Trophoblast cell (in vitro differentiated cells and primary cell): ENCODE results near the gene SMYD4.

Experiments
- DNase-seq, 2 donors: peaks; one replicate each; pipeline ENCODE4 v3.0.0-alpha.2; 2016
- H2AFZ ChIP-seq: 2 replicates; pipeline ENCODE4 v1.6.1; 2013; ENCODE audit warnings: low read length, moderate library complexity, mild to moderate bottlenecking; ENCODE audit not compliant: insufficient read depth, poor library complexity
- H2AK5ac ChIP-seq: 2 replicates; pipeline ENCODE4 v1.6.1; 2013; ENCODE audit warnings: mild to moderate bottlenecking, low read length
- H2BK120ac ChIP-seq: 2 replicates; pipeline ENCODE4 v1.6.1; 2013; ENCODE audit warnings: low read length, mild to moderate bottlenecking, moderate library complexity; ENCODE audit not compliant: insufficient read depth, poor library complexity
- H2BK12ac ChIP-seq: 2 replicates; pipeline ENCODE4 v1.6.1; 2013; ENCODE audit warnings: mild to moderate bottlenecking, low read length, moderate library complexity
- H2BK5ac ChIP-seq: 2 replicates; pipeline ENCODE4 v1.6.1; 2013; ENCODE audit warnings: low read length, low read depth, moderate library complexity, mild to moderate bottlenecking; ENCODE audit not compliant: poor library complexity
- H3K14ac ChIP-seq: 2 replicates; pipeline ENCODE4 v1.6.1; 2013; ENCODE audit warnings: mild to moderate bottlenecking, low read length
- H3K18ac ChIP-seq: 2 replicates; pipeline ENCODE4 v1.6.1; 2013; ENCODE audit warnings: mild to moderate bottlenecking, low read length
- H3K23ac ChIP-seq: 2 replicates; pipeline ENCODE4 v1.6.1; 2013; ENCODE audit warnings: low read length
- H3K27ac ChIP-seq: 2 replicates; pipeline ENCODE4 v1.5.1; 2013; ENCODE audit warnings: low read depth, mild to moderate bottlenecking, inconsistent platforms, low read length, moderate library complexity
- H3K27me3 ChIP-seq: 2 replicates; pipeline ENCODE4 v1.6.1; 2013; ENCODE audit warnings: inconsistent platforms, mild to moderate bottlenecking, low read length, moderate library complexity; ENCODE audit not compliant: insufficient read depth
- H3K36me3 ChIP-seq, 2 experiments: 1 replicate in 1 of 2; 2 replicates in 1 of 2; pipeline ENCODE4 v1.6.1; 2013; ENCODE audit warnings: low read length in 2 of 2, mild to moderate bottlenecking in 2 of 2, moderate library complexity in 1 of 2; ENCODE audit not compliant: insufficient read depth in 2 of 2, control insufficient read depth in 1 of 2
- H3K4ac ChIP-seq: 2 replicates; pipeline ENCODE4 v1.6.1; 2013; ENCODE audit warnings: low read depth, mild to moderate bottlenecking, low read length, moderate library complexity
- H3K4me1 ChIP-seq, 2 experiments: 1 replicate in 1 of 2; 2 replicates in 1 of 2; pipeline ENCODE4 v1.6.1; 2013; ENCODE audit warnings: low read length in 2 of 2, mild to moderate bottlenecking in 2 of 2, moderate library complexity in 1 of 2; ENCODE audit not compliant: insufficient read depth in 2 of 2, control insufficient read depth in 1 of 2
- H3K4me2 ChIP-seq: 2 replicates; pipeline ENCODE4 v1.6.1; 2013; ENCODE audit warnings: inconsistent platforms, mild to moderate bottlenecking, low read length, moderate library complexity
- H3K4me3 ChIP-seq: 2 replicates; pipeline ENCODE4 v1.5.1; 2013; ENCODE audit warnings: mild to moderate bottlenecking, low read depth, low read length, inconsistent platforms
- H3K79me1 ChIP-seq: one replicate; pipeline ENCODE4 v1.6.1; 2013; ENCODE audit warnings: low read length
- H3K79me2 ChIP-seq: 2 replicates; pipeline ENCODE4 v1.6.1; 2013; ENCODE audit warnings: low read length, mild to moderate bottlenecking; ENCODE audit not compliant: control insufficient read depth, insufficient read depth, poor library complexity
- H3K9ac ChIP-seq: 2 replicates; pipeline ENCODE4 v1.6.1; 2013; ENCODE audit warnings: mild to moderate bottlenecking, low read length
- H3K9me3 ChIP-seq: 2 replicates; pipeline ENCODE4 v1.6.1; 2013; ENCODE audit warnings: low read depth, mild to moderate bottlenecking, control low read depth, inconsistent platforms, low read length; ENCODE audit not compliant: insufficient read depth
- H4K12ac ChIP-seq: 2 replicates; pipeline ENCODE4 v1.6.1; 2013; ENCODE audit warnings: low read depth, mild to moderate bottlenecking, low read length, moderate library complexity
- H4K8ac ChIP-seq: 2 replicates; pipeline ENCODE4 v1.6.1; 2013; ENCODE audit warnings: low read depth, mild to moderate bottlenecking, low read length, moderate library complexity
- H4K91ac ChIP-seq: one replicate; pipeline ENCODE4 v1.6.1; 2013; ENCODE audit warnings: low read depth, mild to moderate bottlenecking, low read length, moderate library complexity
- WGBS: extraction: QIAGEN DNeasy Blood & Tissue Kit; methylation state at CpG from one replicate; pipeline ENCODE4 v1.1.7; 2013; ENCODE audit warnings: missing lambda C conversion rate; ENCODE audit not compliant: insufficient read length, insufficient coverage; ENCODE audit errors: extremely low coverage; 5-methylcytosine and 5-hydroxymethylcytosine counted together

Gene SMYD4

GRCh38 chr17:1779571-1780131 is 50.1 kb downstream of the SMYD4 start:
- H2AK5ac ChIP-seq = no peak overlapping the region
- H3K9me3 ChIP-seq = no peaks in the 10 kb centered on the region
- H3K9ac ChIP-seq = no peak overlapping the region
- H3K27me3 ChIP-seq = no peaks in the 10 kb centered on the region
- no peak overlapping the region for H3K4me3 ChIP-seq
- H3K79me2 ChIP-seq = no peaks in the 10 kb centered on the region
- H2AFZ ChIP-seq = no peak overlapping the region
- WGBS = no CpG with 5 or more reads among the region's 8 CpGs
- H3K79me1 ChIP-seq = peaks cover 2% of the 10 kb centered on the region
- peaks cover 30 to 43% of the 10 kb centered on the region in 2 experiments for H3K36me3 ChIP-seq
- H3K23ac ChIP-seq = no peak overlapping the region
- peaks cover 6 to 8% of the 10 kb centered on the region in 2 experiments for H3K4me1 ChIP-seq
- no peak overlapping the region for H2BK12ac ChIP-seq
- peak overlapping the region; percentile 41 for H3K4me2 ChIP-seq
- H3K4ac ChIP-seq = no peak overlapping the region
- H3K14ac ChIP-seq = no peak overlapping the region
- H3K18ac ChIP-seq = no peak overlapping the region
- peak overlapping the region; percentile 34 for H2BK5ac ChIP-seq
- no peak for DNase-seq
- H3K27ac ChIP-seq = peak overlapping the region; percentile 88
- no peak overlapping the region for H4K12ac ChIP-seq
- H4K91ac ChIP-seq = no peak overlapping the region
- H4K8ac ChIP-seq = no peak overlapping the region
- H2BK120ac ChIP-seq = no peak overlapping the region

- no peak overlapping the region for H4K8ac ChIP-seq
- H3K27me3 ChIP-seq = no peaks in the 10 kb centered on the region
- H4K12ac ChIP-seq = no peak overlapping the region
- no peak overlapping the region for H3K9ac ChIP-seq
- H4K91ac ChIP-seq = no peak overlapping the region
- no CpG with 5 or more reads among the region's 7 CpGs for WGBS
- no peak for DNase-seq
- peaks cover 2% of the 10 kb centered on the region for H3K79me1 ChIP-seq
- H2BK12ac ChIP-seq = no peak overlapping the region
- no peak overlapping the region for H3K14ac ChIP-seq
- no peak overlapping the region for H3K4ac ChIP-seq
- no peak overlapping the region for H2BK120ac ChIP-seq
- H2AFZ ChIP-seq = no peak overlapping the region
- peaks cover 6 to 8% of the 10 kb centered on the region in 2 experiments for H3K4me1 ChIP-seq
- H3K79me2 ChIP-seq = no peaks in the 10 kb centered on the region
- no peak overlapping the region for H2AK5ac ChIP-seq
- H3K9me3 ChIP-seq = no peaks in the 10 kb centered on the region
- no peak overlapping the region for H3K4me3 ChIP-seq
- no peak overlapping the region for H3K23ac ChIP-seq
- H3K27ac ChIP-seq = no peak overlapping the region
- no peak overlapping the region for H2BK5ac ChIP-seq
- H3K4me2 ChIP-seq = no peak overlapping the region
- H3K36me3 ChIP-seq = peaks cover 18 to 25% of the 10 kb centered on the region in 2 experiments
- H3K18ac ChIP-seq = no peak overlapping the region
These were observed 52.8 kb downstream of the SMYD4 start for GRCh38 chr17:1776857-1777256.

- Histone ChIP-seq H2AK5ac (no peak overlapping the region), H3K79me2 (no peaks in the 10 kb centered on the region), H3K4me1 (peaks cover 6 to 8% of the 10 kb centered on the region in 2 experiments), H3K36me3 (peaks cover 14 to 21% of the 10 kb centered on the region in 2 experiments), H3K27ac (no peak overlapping the region), H2BK12ac (no peak overlapping the region), H3K23ac (no peak overlapping the region), H3K79me1 (peaks cover 2% of the 10 kb centered on the region), H3K4me3 (no peak overlapping the region), H3K4ac (no peak overlapping the region), H2BK5ac (no peak overlapping the region), H2AFZ (no peak overlapping the region), H4K12ac (no peak overlapping the region), H4K8ac (no peak overlapping the region), H2BK120ac (no peak overlapping the region), H3K14ac (no peak overlapping the region), H3K9me3 (no peaks in the 10 kb centered on the region), H3K27me3 (no peaks in the 10 kb centered on the region), H3K4me2 (no peak overlapping the region), H3K9ac (no peak overlapping the region), H3K18ac (no peak overlapping the region), H4K91ac (no peak overlapping the region)
- no CpG with 5 or more reads among the region's 10 CpGs for WGBS
- no peak for DNase-seq
These were observed 53.4 kb downstream of the SMYD4 start for GRCh38 chr17:1776328-1776727.

- Histone ChIP-seq H3K27ac (no peak overlapping the region), H2BK5ac (no peak overlapping the region), H3K79me2 (peaks cover 2% of the 10 kb centered on the region), H3K14ac (no peak overlapping the region), H4K12ac (no peak overlapping the region), H3K36me3 (peaks cover 10 to 18% of the 10 kb centered on the region in 2 experiments), H3K27me3 (no peaks in the 10 kb centered on the region), H3K9ac (no peak overlapping the region), H4K8ac (no peak overlapping the region), H3K4me2 (no peak overlapping the region), H3K23ac (no peak overlapping the region), H3K4me1 (peaks cover 8 to 9% of the 10 kb centered on the region in 2 experiments), H4K91ac (no peak overlapping the region), H3K9me3 (no peaks in the 10 kb centered on the region), H3K4me3 (no peak overlapping the region), H2BK120ac (no peak overlapping the region), H2BK12ac (no peak overlapping the region), H3K4ac (no peak overlapping the region), H2AFZ (no peak overlapping the region), H2AK5ac (no peak overlapping the region), H3K18ac (no peak overlapping the region), H3K79me1 (peaks cover 3% of the 10 kb centered on the region)
- DNase-seq = no peak
- whole genome bisulfite sequencing = no CpG with 5 or more reads among the region's 21 CpGs
These were observed 55.1 kb downstream of the SMYD4 start for GRCh38 chr17:1774390-1775176.
